H1 (cell line): ENCODE data around the gene STRN4.

Experiments
- CHD2 ChIP-seq: IDR thresholded peaks from 2 replicates; pipeline ENCODE4 v1.6.1; 2012; ENCODE audit warnings: low read length, improper control_type of control experiment
- CTCF ChIP-seq, 3 experiments: IDR thresholded peaks; 1 replicate in 2 of 3; 2 replicates in 1 of 3; pipeline versions ENCODE4 v1.5.1 to v1.6.1; 2011; ENCODE audit warnings: low read length in 3 of 3, mild to moderate bottlenecking in 3 of 3, inconsistent platforms in 2 of 3, low read depth in 1 of 3, moderate library complexity in 1 of 3; ENCODE audit not compliant: insufficient read depth in 1 of 3; ENCODE audit errors: control extremely low read depth in 1 of 3
- KDM1A ChIP-seq: fragments of 200-600, 300-600 bp; sonication (generic); IDR thresholded peaks from 2 replicates; pipeline ENCODE4 v1.7.1; 2016; ENCODE audit warnings: mild to moderate bottlenecking, low read length, borderline replicate concordance
- POLR2A ChIP-seq, 2 experiments: IDR thresholded peaks; 1 replicate in 1 of 2; 2 replicates in 1 of 2; pipeline ENCODE4 v1.6.1; 2011; ENCODE audit warnings: low read depth in 2 of 2, low read length in 2 of 2, mild to moderate bottlenecking in 2 of 2; ENCODE audit errors: control extremely low read depth in 1 of 2
- POLR2AphosphoS5 ChIP-seq: IDR thresholded peaks from 2 replicates; pipeline ENCODE4 v1.6.1; 2011; ENCODE audit warnings: low read depth, low read length
- POU5F1 ChIP-seq: IDR thresholded peaks from 2 replicates; pipeline ENCODE4 v1.6.1; 2011; ENCODE audit warnings: low read depth, mild to moderate bottlenecking, low read length, moderate library complexity
- SP1 ChIP-seq: IDR thresholded peaks from 2 replicates; pipeline ENCODE4 v1.6.1; 2011; ENCODE audit warnings: low read depth, low read length
- SP4 ChIP-seq: IDR thresholded peaks from 2 replicates; pipeline ENCODE4 v1.6.1; 2012; ENCODE audit warnings: low read length, inconsistent platforms
- SRF ChIP-seq: IDR thresholded peaks from 2 replicates; pipeline ENCODE4 v1.6.1; 2011; ENCODE audit warnings: mild to moderate bottlenecking, low read depth, low read length, moderate library complexity

- TF ChIP-seq CTCF (IDR thresholded peaks at IDR 0.05; ENCODE audit: control extremely low read depth in 1 of 3, insufficient read depth in 1 of 3, low read depth in 1 of 3, low read length in 3 of 3) (no peak), POLR2A (IDR thresholded peaks at IDR 0.05; ENCODE audit: control extremely low read depth in 1 of 2, low read depth in 2 of 2, low read length in 2 of 2) (peak in 1 of 2 experiments; percentile 64; a peak in 1 of 3 replicates), POLR2AphosphoS5 (no peak), SRF (no peak), KDM1A (no peak), CHD2 (no peak), SP4 (no peak), POU5F1 (no peak), SP1 (no peak)
Measured at GRCh38 chr19:46710687-46711086, 35.6 kb downstream of the STRN4 start.
